ENCODE measurements around the gene EWSR1. TPM values are rescaled to one million over a fixed set of nuclear protein-coding genes. Genes with fewer than 3 reads are reported as not detected.

EWSR1 gene
- total and polyA plus RNA-seq, 2 donors (not counting 1 experiment from before 2014, with no cell fraction given) = 281 to 295 TPM

GRCh38 chr22:29331213-29331612 lies 63.1 kb downstream of the EWSR1 start:
- H4K20me1 ChIP-seq (ENCODE audit: control insufficient read depth, insufficient read depth, low read length, poor library complexity, severe bottlenecking) = peaks cover 55% of the 10 kb centered on the region
- ATAC-seq (ENCODE audit: low read depth) = no peak
- H3K4me2 ChIP-seq (replicated peaks; ENCODE audit: low read depth, low read length, poor library complexity, severe bottlenecking) = no peak overlapping the region

More at GRCh38 chr22:29331213-29331612, 63.1 kb downstream of the EWSR1 start:
- no peak for DNase-seq
- TF ChIP-seq EZH2 (IDR thresholded peaks at IDR 0.05; ENCODE audit: borderline replicate concordance, insufficient read depth, low read depth, low read length, poor library complexity, severe bottlenecking) = no peak
- TF ChIP-seq CTCF (IDR thresholded peaks at IDR 0.05) = no peak
- ChIA-PET POLR2A (no interaction called here), CTCF (no interaction called here)
- Histone ChIP-seq H3K27ac (ENCODE audit: low read length in 2 of 2) (no peak overlapping the region), H3K27me3 (replicated peaks in 1 of 4; ENCODE audit: control extremely low read depth in 1 of 4, control insufficient read depth in 3 of 4, insufficient read depth in 4 of 4, low read length in 3 of 4) (no peaks in the 10 kb centered on the region), H3K4me1 (ENCODE audit: control insufficient read depth in 2 of 2, insufficient read depth in 2 of 2, low read length in 2 of 2) (no peaks in the 10 kb centered on the region), H3K4me3 (ENCODE audit: control extremely low read depth in 1 of 5, extremely low read depth in 1 of 5, insufficient read depth in 1 of 5, low read depth in 2 of 5, low read length in 4 of 5) (no peak overlapping the region), H3K9me3 (ENCODE audit: control extremely low read depth in 1 of 3, control insufficient read depth in 2 of 3, insufficient read depth in 1 of 3, low read length in 2 of 3) (no peaks in the 10 kb centered on the region), H2AFZ (ENCODE audit: insufficient read depth, low read depth, low read length, poor library complexity, severe bottlenecking) (no peak overlapping the region), H3K9ac (ENCODE audit: low read length) (no peak overlapping the region), H3K79me2 (ENCODE audit: control insufficient read depth, insufficient read depth, low read length) (no peaks in the 10 kb centered on the region), H3K36me3 (replicated peaks in 1 of 2; ENCODE audit: control extremely low read depth in 1 of 2, control insufficient read depth in 1 of 2, extremely low read depth in 1 of 2, insufficient read depth in 2 of 2, low read length in 1 of 2) (peaks cover 2 to 85% of the 10 kb centered on the region in 2 experiments)
- H3K9me3 Mint-ChIP-seq (ENCODE audit: insufficient read depth) = no peaks in the 10 kb centered on the region
- no peak overlapping the region for H3K27ac Mint-ChIP-seq
- intact Hi-C loops (cut with micrococcal nuclease) = no loop called here
- no peaks in the 10 kb centered on the region for H3K27me3 Mint-ChIP-seq
- no peaks in the 10 kb centered on the region for H3K4me1 Mint-ChIP-seq
- H3K4me3 Mint-ChIP-seq = no peak overlapping the region
- WGBS (ENCODE audit: insufficient coverage) = 98% methylated on average over 7 of the region's 8 CpGs

All from B cell (primary cell).